HCT116 (cell line): ENCODE data around the gene DQX1. TPM values are rescaled to one million over a fixed set of nuclear protein-coding genes. Genes with fewer than 3 reads are reported as not detected.

ENCODE experiments used
- ATAC-seq: fragments of 200-7000 bp; cut with Tn5 transposase; 2 replicates; pipeline ENCODE4 v1.9.1; 2020; ENCODE audit warnings: mild to moderate bottlenecking, moderate library complexity
- BruUV-seq: library from RNA; stranded (reverse); fragments of 400-500 nt; replicated peaks from 2 replicates; lab custom pipeline; 2021; lab: Mats Ljungman, UMichigan
- CTCF ChIA-PET: fragments of 300-600 bp; sonication (Branson Sonifier 250); formaldehyde crosslinking; loops from one replicate; lab custom pipeline; 2021; ENCODE audit warnings: antibody characterized with exemption; lab: Charles Lee
- POLR2A ChIA-PET: fragments of 300-600, 350-600 bp; sonication (Branson Sonifier 250); formaldehyde crosslinking; loops from one replicate; lab custom pipeline; 2021; ENCODE audit warnings: antibody characterized with exemption; lab: Charles Lee
- RAD21 ChIA-PET, 2 experiments: fragments of 300-600 bp; sonication (Branson Sonifier 250); formaldehyde crosslinking; loops; one replicate each; lab custom pipeline; 2023; ENCODE audit warnings: low total read pairs in 2 of 2; ENCODE audit not compliant: uncharacterized antibody in 2 of 2, unreplicated experiment in 2 of 2, low non-redundant PET in 1 of 2; lab: Charles Lee
- DNase-seq: peaks from one replicate; pipeline ENCODE4 v3.0.0-alpha.2; 2010; ENCODE audit warnings: low read depth, low spot score
- H2AFZ ChIP-seq: fragments of 200-600 bp; shearing (Covaris generic), sonication (generic); 2 replicates; pipeline ENCODE4 v1.6.1; 2017; ENCODE audit warnings: low read depth, mixed run types, mixed read lengths, antibody characterized with exemption, low read length; ENCODE audit not compliant: poor library complexity, severe bottlenecking
- H3K27ac ChIP-seq: 2 replicates; pipeline ENCODE4 v1.5.1; 2012; ENCODE audit warnings: low read depth, low read length
- H3K27me3 ChIP-seq: fragments of 200-600 bp; sonication (generic); 2 replicates; pipeline ENCODE4 v1.6.1; 2016; ENCODE audit warnings: mixed run types, low read length, mixed read lengths; ENCODE audit not compliant: insufficient read depth
- H3K36me3 ChIP-seq, 2 experiments: fragments of 200-500 bp in 1 of 2; fragments of 200-600 bp in 1 of 2; sonication (Bioruptor generic) in 1 of 2; sonication (generic) in 1 of 2; 2 replicates each; pipeline versions ENCODE4 v1.5.1 to v1.6.1; 2014 to 2016; ENCODE audit warnings: low read length in 2 of 2, inconsistent platforms in 1 of 2, mixed read lengths in 1 of 2, mixed run types in 1 of 2; ENCODE audit not compliant: insufficient read depth in 2 of 2, control insufficient read depth in 1 of 2
- H3K4me1 ChIP-seq, 2 experiments: fragments of 200-600 bp in 1 of 2; sonication (generic) in 1 of 2; 2 replicates each; pipeline versions ENCODE4 v1.5.1 to v1.6.1; 2012 to 2017; ENCODE audit warnings: low read length in 2 of 2, inconsistent platforms in 1 of 2, mild to moderate bottlenecking in 1 of 2, mixed read lengths in 1 of 2, mixed run types in 1 of 2, moderate library complexity in 1 of 2; ENCODE audit not compliant: insufficient read depth in 2 of 2, control insufficient read depth in 1 of 2
- H3K4me2 ChIP-seq: fragments of 200-600 bp; sonication (generic); 2 replicates; pipeline ENCODE4 v1.6.1; 2017; ENCODE audit warnings: mixed run types, low read length, mixed read lengths
- H3K4me3 ChIP-seq, 2 experiments: fragments of 200-600 bp in 1 of 2; sonication (generic) in 1 of 2; replicated peaks in 1 of 2; 2 replicates each; pipeline ENCODE4 v1.5.1; 2011 to 2016; ENCODE audit warnings: low read length in 2 of 2, control low read depth in 1 of 2, low read depth in 1 of 2, mild to moderate bottlenecking in 1 of 2, mixed read lengths in 1 of 2, mixed run types in 1 of 2
- H3K79me2 ChIP-seq: fragments of 200-600 bp; sonication (generic); 2 replicates; pipeline ENCODE4 v1.6.1; 2017; ENCODE audit warnings: mild to moderate bottlenecking, mixed run types, low read length, moderate library complexity, mixed read lengths; ENCODE audit not compliant: insufficient read depth
- H3K9ac ChIP-seq: fragments of 200-600 bp; sonication (generic); 2 replicates; pipeline ENCODE4 v1.6.1; 2016; ENCODE audit warnings: low read length, mixed read lengths
- H3K9me2 ChIP-seq: fragments of 200-600 bp; sonication (generic), shearing (Covaris generic); 2 replicates; pipeline ENCODE4 v1.6.1; 2017; ENCODE audit warnings: mixed run types, mild to moderate bottlenecking, moderate library complexity; ENCODE audit not compliant: insufficient read depth
- H3K9me3 ChIP-seq, 2 experiments: fragments of 200-500 bp in 1 of 2; fragments of 200-600 bp in 1 of 2; sonication (Bioruptor generic) in 1 of 2; sonication (generic) in 1 of 2; 2 replicates each; pipeline ENCODE4 v1.6.1; 2014 to 2017; ENCODE audit warnings: low read length in 2 of 2, mixed read lengths in 2 of 2, inconsistent platforms in 1 of 2, low read depth in 1 of 2, mild to moderate bottlenecking in 1 of 2, mixed run types in 1 of 2, moderate library complexity in 1 of 2; ENCODE audit not compliant: control insufficient read depth in 1 of 2, insufficient read depth in 1 of 2
- H4K20me1 ChIP-seq: fragments of 200-600 bp; sonication (generic), shearing (Covaris generic); 2 replicates; pipeline ENCODE4 v1.6.1; 2017; ENCODE audit warnings: mixed run types, mild to moderate bottlenecking, moderate library complexity; ENCODE audit not compliant: insufficient read depth
- ATF3 ChIP-seq: IDR thresholded peaks from 2 replicates; pipeline ENCODE4 v1.6.1; 2012
- CBX3 ChIP-seq: IDR thresholded peaks from 2 replicates; pipeline ENCODE4 v1.6.1; 2012; ENCODE audit warnings: low read depth
- CEBPB ChIP-seq: IDR thresholded peaks from 2 replicates; pipeline ENCODE4 v1.6.1; 2012; ENCODE audit warnings: low read depth
- CTCF ChIP-seq, 3 experiments: fragments of 200-600 bp in 1 of 3; sonication (generic) in 1 of 3; IDR thresholded peaks in 2 of 3; conservative IDR thresholded peaks in 1 of 3; 2 replicates each; pipeline ENCODE4 v1.5.1; 2012 to 2017; ENCODE audit warnings: low read depth in 2 of 3, low read length in 2 of 3, antibody characterized with exemption in 1 of 3, borderline replicate concordance in 1 of 3, control low read depth in 1 of 3, mild to moderate bottlenecking in 1 of 3, mixed read lengths in 1 of 3, mixed run types in 1 of 3, moderate library complexity in 1 of 3; ENCODE audit not compliant: insufficient read depth in 1 of 3
- EGR1 ChIP-seq: IDR thresholded peaks from 2 replicates; pipeline ENCODE4 v1.6.1; 2012; ENCODE audit warnings: low read depth
- EZH2phosphoT487 ChIP-seq: fragments of 200-600 bp; IDR thresholded peaks from 2 replicates; pipeline ENCODE4 v1.6.1; 2018; ENCODE audit warnings: antibody characterized with exemption, borderline replicate concordance
- JUND ChIP-seq: IDR thresholded peaks from 2 replicates; pipeline ENCODE4 v1.6.1; 2012
- MAX ChIP-seq: IDR thresholded peaks from 2 replicates; pipeline ENCODE4 v1.6.1; 2012
- POLR2AphosphoS5 ChIP-seq: IDR thresholded peaks from 2 replicates; pipeline ENCODE4 v1.6.1; 2011; ENCODE audit warnings: mild to moderate bottlenecking, low read depth, low read length, moderate library complexity
- RAD21 ChIP-seq: IDR thresholded peaks from 2 replicates; pipeline ENCODE4 v1.6.1; 2012; ENCODE audit warnings: low read depth, mild to moderate bottlenecking
- SIN3A ChIP-seq: IDR thresholded peaks from 2 replicates; pipeline ENCODE4 v1.6.1; 2012; ENCODE audit warnings: low read depth
- TCF7L2 ChIP-seq: IDR thresholded peaks from 2 replicates; pipeline ENCODE4 v1.7.0; 2011; ENCODE audit warnings: borderline replicate concordance, inconsistent platforms; ENCODE audit not compliant: insufficient read depth, insufficient read length; ENCODE audit errors: extremely low read depth
- ZBTB33 ChIP-seq: IDR thresholded peaks from 2 replicates; pipeline ENCODE4 v1.6.1; 2011; ENCODE audit warnings: mild to moderate bottlenecking, low read length, moderate library complexity; ENCODE audit not compliant: insufficient replicate concordance; ENCODE audit errors: extremely low read depth
- ZFX ChIP-seq: fragments of 450-650 bp; IDR thresholded peaks from 2 replicates; pipeline ENCODE4 v1.6.1; 2017
- intact Hi-C: fragments of 100-400 bp; cut with micrococcal nuclease; formaldehyde crosslinking; loops from 2 replicates; pipeline ENCODE4 v1.10.0; 2022
- total RNA-seq: library from RNA; stranded (reverse); gene quantifications from one replicate; pipeline ENCODE4 v1.2.1, GENCODE V29; 2021; ENCODE audit not compliant: unreplicated experiment

DQX1 gene
- total RNA-seq, 1 experiment from 2014 or later: 0.98 TPM

- Histone ChIP-seq H3K9me2 (no peaks in the 10 kb centered on the region), H4K20me1 (no peaks in the 10 kb centered on the region), H3K9ac (no peak overlapping the region), H3K27me3 (no peaks in the 10 kb centered on the region), H3K4me2 (no peak overlapping the region), H3K79me2 (no peaks in the 10 kb centered on the region), H3K9me3 (no peaks in the 10 kb centered on the region), H3K4me3 (no peak overlapping the region), H3K36me3 (0 out of 4 replicates have a peak, but pooled peaks cover 0 to 3% of the 10 kb centered on the region in 2 experiments), H3K4me1 (peaks cover 0 to 18% of the 10 kb centered on the region in 2 experiments; a peak in 1 of 4 replicates), H3K27ac (no peak overlapping the region), H2AFZ (no peak overlapping the region)
- no peak for DNase-seq
- POLR2A ChIA-PET: no interaction called here
- intact Hi-C loops: no loop called here
- CTCF ChIA-PET: no interaction called here
- BruUV-seq: no TSS peak
- TF ChIP-seq CTCF (IDR thresholded peaks at IDR 0.05 in 2 of 3, conservative IDR thresholded peaks at IDR 0.05 in 1 of 3; ENCODE audit: borderline replicate concordance in 1 of 3, insufficient read depth in 1 of 3, low read depth in 2 of 3, low read length in 2 of 3) (no peak), RAD21 (no peak), SIN3A (no peak), MAX (no peak)
- RAD21 ChIA-PET: no interaction called here
- no peak for ATAC-seq
Measured at GRCh38 chr2:74564222-74564621, 38.2 kb upstream of the DQX1 start.

- no peak for ATAC-seq
- H3K27ac ChIP-seq: no peak overlapping the region
- CTCF ChIA-PET: no interaction called here
- TF ChIP-seq EZH2phosphoT487 (no peak), TCF7L2 (no peak), POLR2AphosphoS5 (no peak), EGR1 (no peak), ZBTB33 (no peak), ATF3 (no peak), CEBPB (no peak), ZFX (no peak), CBX3 (no peak), JUND (no peak)
Measured at GRCh38 chr2:74562126-74562775, 36.2 kb upstream of the DQX1 start.

More at GRCh38 chr2:74562126-74562775, 36.2 kb upstream of the DQX1 start:
- Histone ChIP-seq H3K9me3 (no peaks in the 10 kb centered on the region), H3K4me1 (peaks cover 0 to 18% of the 10 kb centered on the region in 2 experiments; a peak in 1 of 4 replicates), H3K9ac (no peak overlapping the region), H2AFZ (no peak overlapping the region), H3K27me3 (no peaks in the 10 kb centered on the region), H3K36me3 (peaks cover 0 to 3% of the 10 kb centered on the region in 2 experiments; a peak in 3 of 4 replicates), H3K79me2 (no peaks in the 10 kb centered on the region), H3K4me3 (no peak overlapping the region), H3K4me2 (no peak overlapping the region), H3K9me2 (no peaks in the 10 kb centered on the region), H4K20me1 (no peaks in the 10 kb centered on the region)
- no TSS peak for BruUV-seq
- RAD21 ChIA-PET: no interaction called here
- POLR2A ChIA-PET: no interaction called here
- no peak for DNase-seq
- intact Hi-C loops: no loop called here
